Heart left ventricle (tissue), 13 donors: ENCODE measurements around the gene SLC28A2.

Experiments
- CTCF ChIP-seq, 12 donors: fragments of 200-600 bp; sonication (generic) in 4 of 12; IDR thresholded peaks; one replicate each; pipeline versions ENCODE4 v1.5.0 to v1.8.0; 2018 to 2022; ENCODE audit warnings: antibody characterized with exemption in 12 of 12, mild to moderate bottlenecking in 5 of 12
- POLR2A ChIP-seq, 2 donors: fragments of 450-650 bp; IDR thresholded peaks; one replicate each; pipeline ENCODE4 v1.6.1; 2017; ENCODE audit warnings: antibody characterized with exemption in 2 of 2, mild to moderate bottlenecking in 2 of 2, moderate library complexity in 2 of 2
- donor health status: ischemic (EF 13 %, LVEDD 7.1; RV severe dilation, severe dysfunction).
- donor health status: DM: no; HTN: yes; CAD: no.
- donor health status: DM: no; HTN: no; CAD: no.
- donor health status: ischemic (EF 25% LVEDD 6.9; RV normal size, moderate dysfunction).
- donor health status: ischemic (EF 25% LVEDD 5.7; RV mildly dilated, moderate dysfunction).
- donor health status: ischemic (EF 35%, LVEDD 5.7; RV mildly dilated, moderate dysfunction).
- donor health status: nonischemic (EF 11% LVEDD 7.7; RV severe dilation, severe dysfunction).
- donor health status: DM: yes; HTN: yes; CAD: no.
- donor health status: PGD.
- donor health status: ischemic (EF 29% LVEDD 5.4; RV normal size, mild dysfunction).
- donor health status: nonischemic (EF 23%, LVEDD 6.1; RV moderate dilation, normal function).

- TF ChIP-seq CTCF (IDR thresholded peaks at IDR 0.05): no peak
- TF ChIP-seq POLR2A (IDR thresholded peaks at IDR 0.05): no peak
Measured at GRCh38 chr15:45225506-45226273, 26.3 kb upstream of the SLC28A2 start.
